GM18505 (cell line): Measurements from ENCODE around the gene COX7A1.
A peak's percentile ranks its signal among the peaks of the same experiment; 100 is the strongest.

Source experiments
- ATAC-seq: cut with Tn5 transposase; IDR thresholded peaks from one replicate; pipeline ENCODE4 v1.9.1; 2021; ENCODE audit not compliant: unreplicated experiment
- POLR2A ChIP-seq: IDR thresholded peaks from 4 replicates; pipeline ENCODE4 v1.6.1; 2011; ENCODE audit warnings: borderline replicate concordance; ENCODE audit not compliant: insufficient read depth, insufficient read length; ENCODE audit errors: extremely low read depth

COX7A1 gene

GRCh38 chr19:36152019-36152351 is 262 bp downstream of the COX7A1 start:
- ATAC-seq: no peak

GRCh38 chr19:36151144-36152018 is 866 bp downstream of the COX7A1 start:
- ATAC-seq: no peak
- no peak for TF ChIP-seq POLR2A

More at GRCh38 chr19:36152019-36152351, 262 bp downstream of the COX7A1 start:
- TF ChIP-seq POLR2A: no peak

GRCh38 chr19:36150586-36150985 is 1.7 kb downstream of the COX7A1 start:
- ATAC-seq: no peak
- TF ChIP-seq POLR2A: no peak

- no peak for TF ChIP-seq POLR2A
- no peak for ATAC-seq
Observed at GRCh38 chr19:36149673-36150406, 2.4 kb downstream of the COX7A1 start.

- no peak for ATAC-seq
- TF ChIP-seq POLR2A: no peak
Observed at GRCh38 chr19:36144624-36145023, 7.6 kb downstream of the COX7A1 start.

GRCh38 chr19:36142496-36142895 is 9.8 kb downstream of the COX7A1 start:
- ATAC-seq: no peak
- no peak for TF ChIP-seq POLR2A

- ATAC-seq: no peak
- TF ChIP-seq POLR2A: no peak
Observed at GRCh38 chr19:36142046-36142445, 10.2 kb downstream of the COX7A1 start.

- TF ChIP-seq POLR2A: no peak
- ATAC-seq: peak; percentile 38
Observed at GRCh38 chr19:36141039-36141927, 11.0 kb downstream of the COX7A1 start.

- TF ChIP-seq POLR2A: no peak
- peak; percentile 1 for ATAC-seq
Observed at GRCh38 chr19:36140304-36141038, 11.8 kb downstream of the COX7A1 start.

- peak; percentile 89 for ATAC-seq
- TF ChIP-seq POLR2A: peak; percentile 91
Observed at GRCh38 chr19:36139473-36140303, 12.6 kb downstream of the COX7A1 start, which contains the start of gene CAPNS1. Gene CAPNS1 (plus strand): TSS chr19:36140066. CDS start chr19:36141012, 946 bp downstream.

- TF ChIP-seq POLR2A: no peak
- no peak for ATAC-seq
Observed at GRCh38 chr19:36139120-36139472, 13.2 kb downstream of the COX7A1 start.
